Renal pelvis (tissue), 4 donors: ENCODE measurements around the gene SLC40A1. TPM values are rescaled to one million over a fixed set of nuclear protein-coding genes. Genes with fewer than 3 reads are reported as not detected.

Source experiments
- DNase-seq: peaks from one replicate; pipeline ENCODE4 v3.0.0-alpha.2; 2013
- polyA plus RNA-seq, 3 donors: library from polyadenylated mRNA; unstranded; fragments of 120-200 nt; gene quantifications; one replicate each; pipeline ENCODE4 v1.2.1, GENCODE V29; 2013; ENCODE audit not compliant: insufficient read length in 3 of 3

Gene SLC40A1
- polyA plus RNA-seq, 3 donors = 112 to 125 (median 121) TPM

DNA sequence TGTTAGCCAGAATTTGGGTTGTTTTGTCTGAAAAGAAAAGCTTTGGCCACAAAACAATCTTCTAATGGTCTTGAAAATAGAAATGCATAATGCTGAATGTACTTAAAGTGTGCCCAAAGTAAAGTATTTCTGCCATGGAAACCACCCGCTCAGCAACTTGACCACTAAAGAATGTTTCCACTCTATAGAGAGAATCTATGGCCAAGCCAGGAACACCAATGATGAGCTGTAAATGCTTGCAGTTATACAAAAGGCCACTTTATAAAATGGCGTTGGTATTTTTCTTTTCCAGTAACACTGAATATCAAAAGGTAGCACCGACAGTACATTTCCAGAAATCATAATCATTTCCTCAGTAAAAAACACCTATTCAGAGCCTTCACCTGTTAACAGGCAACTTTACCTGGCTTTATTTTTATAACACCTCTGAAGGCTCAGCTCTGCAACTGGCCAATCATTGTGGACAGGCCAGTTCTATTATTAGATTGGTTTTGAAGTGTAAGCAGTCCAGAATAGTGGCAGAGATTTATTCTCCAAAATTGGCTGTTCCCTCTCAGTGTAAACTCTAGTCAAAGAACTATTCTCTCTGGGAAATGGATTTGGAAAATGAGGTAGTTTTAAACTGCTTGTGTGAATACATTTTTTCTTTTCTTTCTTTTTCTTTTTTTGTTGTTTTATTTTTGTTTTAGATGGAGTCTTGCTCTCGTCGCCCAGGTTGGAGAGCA is 36.1 kb downstream of the SLC40A1 start:
- DNase-seq = no peak

- DNase-seq = no peak
These were observed 37.2 kb downstream of the SLC40A1 start for GRCh38 chr2:189543367-189543766.

DNA sequence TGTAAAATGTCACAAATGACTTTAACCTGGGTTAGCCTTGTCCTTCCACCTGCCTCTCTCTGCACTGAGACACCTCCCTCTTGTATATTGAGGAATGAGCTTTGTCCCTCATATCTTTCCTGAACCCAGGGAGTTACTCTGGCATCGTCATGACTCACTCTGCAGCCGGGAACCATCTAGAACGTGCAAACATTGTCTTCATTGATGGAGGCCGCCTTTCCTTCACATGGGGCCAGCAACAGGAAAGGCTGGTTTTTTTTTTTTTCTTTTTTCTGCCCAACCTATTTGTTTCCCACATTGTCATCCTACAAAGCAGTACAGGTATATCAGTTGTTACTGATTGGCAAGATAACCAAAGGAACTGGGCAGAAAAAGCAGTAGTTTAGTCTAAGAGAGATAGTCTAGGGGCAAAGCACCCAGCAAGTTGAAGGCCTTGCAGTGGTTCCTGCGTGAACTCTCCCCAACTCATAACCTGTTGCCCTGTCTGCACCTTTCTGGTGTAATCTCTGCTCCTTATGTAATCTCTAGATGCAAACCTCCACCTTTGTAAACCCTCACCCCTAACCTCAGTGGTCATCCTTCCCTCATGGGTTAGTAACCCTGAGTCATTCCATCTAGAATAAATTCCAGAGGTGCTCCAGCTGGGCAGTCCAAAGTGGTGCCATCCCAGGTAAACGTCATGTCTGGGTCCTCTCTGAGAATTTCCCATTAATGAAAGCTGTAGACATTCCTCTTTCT is 38.3 kb downstream of the SLC40A1 start:
- no peak for DNase-seq

- no peak for DNase-seq
These were observed 39.0 kb downstream of the SLC40A1 start for GRCh38 chr2:189541591-189541990.

GRCh38 chr2:189540551-189540950 is 40.0 kb downstream of the SLC40A1 start:
- DNase-seq = no peak

DNA sequence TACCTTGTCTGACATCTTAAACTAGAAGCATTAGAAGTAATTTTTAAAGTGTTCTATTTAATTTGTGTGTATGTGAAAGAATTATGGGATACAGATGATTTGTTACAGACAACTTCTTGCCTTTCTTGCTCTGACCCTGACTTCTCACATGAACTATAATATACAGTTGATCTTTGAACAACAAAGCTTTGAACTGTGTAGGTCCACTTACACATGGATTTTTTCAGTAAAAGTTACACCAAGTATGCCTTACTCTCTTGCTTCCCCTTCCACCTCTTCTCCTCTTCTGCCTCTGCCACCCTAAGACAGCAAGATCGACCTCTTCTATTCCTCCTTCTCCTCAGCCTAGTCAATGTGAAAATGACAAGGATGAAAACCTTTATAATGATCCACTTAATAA is 42.2 kb downstream of the SLC40A1 start:
- no peak for DNase-seq

DNA sequence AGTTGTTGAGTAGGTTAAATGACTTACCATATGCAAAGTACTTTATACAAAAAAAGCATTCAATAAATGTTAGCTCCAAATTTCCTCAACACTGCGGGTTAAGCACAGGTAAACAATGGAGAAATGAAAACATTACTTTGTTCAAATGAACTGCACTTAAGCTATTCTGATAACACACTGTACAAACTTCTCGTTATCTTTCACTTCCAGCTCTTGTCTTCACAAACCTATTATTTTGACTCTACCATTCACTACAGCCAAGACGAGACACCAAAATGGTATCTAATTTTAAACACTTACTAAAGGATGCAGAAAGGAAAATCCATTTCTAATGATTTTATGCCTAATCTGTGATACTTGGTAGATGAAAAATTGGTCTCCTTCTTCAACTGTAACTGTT is 43.8 kb downstream of the SLC40A1 start:
- DNase-seq = no peak

DNA sequence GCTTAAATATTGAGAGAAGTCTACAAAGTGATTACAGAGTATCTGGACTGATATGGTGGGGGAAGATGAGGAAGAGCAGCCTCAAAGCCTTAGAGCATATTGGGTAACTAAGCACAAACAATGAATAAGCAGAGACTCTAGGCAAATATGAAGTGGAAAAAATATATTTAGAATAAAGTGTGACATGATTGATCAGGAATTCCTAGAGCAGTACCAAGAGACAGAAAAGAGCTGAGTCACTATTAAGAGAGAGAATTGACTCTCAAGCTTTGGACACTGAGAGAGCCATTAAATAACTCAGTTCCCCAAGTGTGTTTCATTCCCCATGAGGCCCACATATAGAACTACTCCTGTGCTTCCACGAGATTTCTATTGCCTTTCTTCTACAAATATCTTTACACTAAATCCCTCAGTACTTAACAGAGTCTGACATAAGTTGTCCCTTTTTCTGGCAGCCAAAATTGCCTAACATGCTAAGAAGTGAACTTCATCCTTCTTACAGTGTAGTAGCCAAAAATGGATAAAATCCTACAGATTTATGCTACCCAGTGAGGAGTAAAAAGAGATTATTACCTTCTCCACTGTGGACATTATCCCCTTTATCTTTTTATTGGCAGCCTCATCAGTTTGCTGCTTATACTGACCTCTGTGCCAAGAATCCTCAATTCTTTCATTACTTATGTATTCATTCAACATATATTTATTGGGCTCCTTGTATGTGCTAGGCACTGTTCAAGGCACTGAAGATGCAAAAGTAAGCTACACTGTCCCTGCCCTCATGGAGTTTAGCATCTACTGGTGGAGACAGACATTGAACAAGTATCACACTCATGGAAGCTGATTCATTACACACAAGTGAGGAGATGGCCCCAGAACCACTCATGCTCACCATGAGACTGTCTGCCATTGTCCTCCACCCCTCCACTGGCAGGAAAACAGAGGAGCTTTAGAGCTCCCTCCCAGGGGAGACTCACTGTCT is 45.4 kb downstream of the SLC40A1 start:
- DNase-seq = no peak

DNA sequence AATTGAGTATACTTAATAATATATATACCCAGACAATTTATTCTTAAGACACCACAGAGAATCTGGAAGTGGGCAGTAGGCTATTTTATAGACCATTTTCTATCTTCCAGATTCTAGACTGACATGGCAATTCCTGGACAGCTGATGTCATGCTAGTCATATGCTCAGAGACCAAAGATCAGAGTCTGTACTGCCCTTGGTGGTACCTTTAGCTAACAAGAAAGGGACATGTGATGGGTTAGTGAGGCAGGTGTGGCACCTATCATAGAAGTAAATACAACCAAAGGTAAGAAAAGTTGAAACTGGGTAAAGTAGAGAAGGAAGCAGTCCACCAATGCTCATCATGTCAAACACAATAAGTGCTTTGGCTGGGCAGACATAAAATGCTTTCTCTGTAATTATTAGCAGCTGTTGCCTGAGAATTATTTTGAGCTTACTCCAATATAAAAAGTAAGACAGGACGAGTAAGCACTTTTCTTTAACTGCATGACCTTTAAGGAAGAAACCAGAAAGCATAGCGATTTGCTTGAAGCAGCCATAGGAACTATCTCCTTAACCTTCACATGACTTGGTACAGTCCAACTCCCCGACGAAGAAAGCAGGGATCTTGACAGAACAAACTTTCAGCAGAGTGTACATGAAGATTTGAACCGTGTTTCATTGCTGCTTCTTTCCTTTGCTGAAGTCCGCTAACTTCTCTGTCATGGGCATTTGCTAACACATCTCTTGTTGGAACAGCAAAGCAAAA is 47.1 kb downstream of the SLC40A1 start:
- no peak for DNase-seq

- DNase-seq = no peak
These were observed 49.5 kb downstream of the SLC40A1 start for GRCh38 chr2:189530965-189531637.

- DNase-seq = no peak
These were observed 52.0 kb downstream of the SLC40A1 start for GRCh38 chr2:189528617-189529016.

GRCh38 chr2:189527812-189528592 is 52.6 kb downstream of the SLC40A1 start:
- DNase-seq = no peak

- no peak for DNase-seq
These were observed 53.4 kb downstream of the SLC40A1 start for GRCh38 chr2:189527041-189527750.

DNA sequence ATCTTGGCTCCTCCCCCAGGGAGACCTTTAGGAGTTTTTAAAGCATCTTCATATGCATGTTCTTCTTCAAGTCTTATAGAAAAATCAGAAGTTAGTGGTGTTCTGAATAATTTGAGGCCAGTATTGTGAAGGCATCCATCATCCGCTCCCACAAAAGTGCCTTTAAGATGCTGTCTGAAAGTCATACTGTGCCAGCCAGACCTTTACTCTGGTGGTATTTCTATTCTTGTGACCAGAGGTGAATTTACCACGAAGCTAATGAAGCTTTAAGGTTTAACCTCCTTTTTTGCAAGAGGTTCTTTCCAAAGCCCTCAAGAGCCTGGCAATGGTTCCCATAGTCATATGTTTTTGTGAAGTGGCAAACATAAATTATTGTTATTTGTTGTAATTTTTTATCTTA is 54.3 kb downstream of the SLC40A1 start:
- DNase-seq = no peak

GRCh38 chr2:189524746-189525145 is 55.8 kb downstream of the SLC40A1 start:
- no peak for DNase-seq

GRCh38 chr2:189522435-189523151 is 58.0 kb downstream of the SLC40A1 start:
- DNase-seq = no peak

DNA sequence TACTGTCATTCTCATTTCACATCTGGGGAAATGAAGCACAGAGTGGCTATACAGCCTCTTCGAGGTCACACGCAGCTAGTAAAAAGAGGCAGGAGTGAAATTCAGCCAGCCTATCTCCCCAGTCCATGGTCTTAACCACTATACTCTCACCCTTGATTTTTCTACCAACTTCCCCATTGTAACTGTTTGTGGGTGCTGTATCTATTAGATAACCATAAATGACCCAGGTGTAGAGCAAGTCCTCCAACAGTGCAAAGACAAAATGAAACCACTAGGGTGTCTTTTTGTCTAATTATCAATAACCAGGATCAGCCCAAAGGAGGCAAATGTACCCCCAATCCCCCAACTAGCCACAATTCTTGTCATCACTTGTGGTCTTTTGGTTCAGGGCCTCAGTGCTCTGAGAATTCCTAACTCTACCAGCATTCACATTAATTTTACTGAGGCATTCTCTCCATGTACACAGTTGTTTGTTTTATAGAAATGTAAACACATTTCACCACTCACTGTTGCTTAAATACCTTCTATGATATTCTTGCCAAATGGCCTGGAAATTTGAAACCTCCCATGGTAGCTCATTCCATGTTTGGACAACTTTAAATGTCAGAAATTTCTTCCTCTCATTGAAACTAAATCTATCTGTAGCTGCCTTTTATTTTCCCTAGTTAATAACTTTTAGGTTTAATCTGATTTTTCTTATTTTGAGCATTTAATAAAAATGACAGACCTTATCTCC is 58.7 kb downstream of the SLC40A1 start:
- DNase-seq = no peak
